ENCODE results near the gene ARHGEF7. TPM values are rescaled to one million over a fixed set of nuclear protein-coding genes. Genes with fewer than 3 reads are reported as not detected.

Gene ARHGEF7
- total RNA-seq, 1 donor from 2014 or later, result 270 TPM

DNA sequence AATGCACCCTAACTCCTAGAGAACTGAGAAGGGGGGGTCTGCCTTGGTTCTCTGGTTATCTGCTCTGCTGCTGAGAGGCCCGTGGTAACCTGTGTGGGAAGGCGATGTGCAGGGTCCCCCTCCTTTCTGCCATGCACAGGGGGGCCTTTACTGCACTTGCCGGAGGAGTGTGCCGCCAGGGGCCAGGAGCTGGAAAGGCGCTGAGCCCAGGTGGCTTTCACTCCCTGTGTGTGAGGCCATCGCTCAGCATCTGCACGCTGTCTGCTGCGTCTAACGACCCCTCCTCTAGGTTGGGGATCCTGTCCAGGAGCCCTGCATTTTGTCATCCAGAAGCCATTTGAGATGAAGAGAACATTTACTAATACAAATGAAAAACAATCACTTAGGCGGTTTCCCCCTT is 168.3 kb downstream of the ARHGEF7 start:
- Mint-ChIP-seq H3K9me3 (ENCODE audit: unreplicated experiment) (no peaks in the 10 kb centered on the region), H3K27me3 (ENCODE audit: unreplicated experiment) (peaks cover 13% of the 10 kb centered on the region), H3K27ac (ENCODE audit: unreplicated experiment) (no peak overlapping the region), H3K4me3 (ENCODE audit: unreplicated experiment) (no peak overlapping the region), H3K4me1 (ENCODE audit: unreplicated experiment) (peaks cover 4% of the 10 kb centered on the region), H3K36me3 (ENCODE audit: low read depth, unreplicated experiment) (peaks cover 56% of the 10 kb centered on the region)
- no peak for DNase-seq (ENCODE audit: low spot score)
- no peak for TF ChIP-seq CTCF (IDR thresholded peaks at IDR 0.05; ENCODE audit: unreplicated experiment)

DNA sequence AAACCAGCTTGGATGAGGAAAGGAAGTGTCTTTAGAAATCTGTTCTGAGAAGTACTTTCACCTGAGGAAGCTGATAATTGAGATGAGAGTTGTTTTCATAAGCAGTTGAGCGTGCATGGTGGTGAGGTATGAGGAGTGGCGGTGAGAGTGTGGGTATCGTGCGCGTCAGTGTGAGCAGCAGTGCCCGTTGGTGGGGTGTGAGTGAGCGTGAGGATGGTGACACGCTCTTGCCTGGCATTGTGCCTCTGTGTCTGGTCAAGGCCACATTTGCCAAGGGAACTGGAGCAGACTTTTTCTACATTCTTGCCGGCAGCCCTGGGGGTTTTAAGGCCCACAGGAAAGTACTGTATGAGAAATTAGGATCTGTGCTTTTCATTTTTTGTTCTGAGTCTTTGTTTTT is 168.9 kb downstream of the ARHGEF7 start:
- peaks cover 13% of the 10 kb centered on the region for H3K27me3 Mint-ChIP-seq (ENCODE audit: unreplicated experiment)
- no peak for DNase-seq (ENCODE audit: low spot score)
- peaks cover 56% of the 10 kb centered on the region for H3K36me3 Mint-ChIP-seq (ENCODE audit: low read depth, unreplicated experiment)
- TF ChIP-seq CTCF (IDR thresholded peaks at IDR 0.05; ENCODE audit: unreplicated experiment), result no peak
- H3K27ac Mint-ChIP-seq (ENCODE audit: unreplicated experiment), result peak overlapping the region; percentile 13
- no peaks in the 10 kb centered on the region for H3K9me3 Mint-ChIP-seq (ENCODE audit: unreplicated experiment)
- H3K4me1 Mint-ChIP-seq (ENCODE audit: unreplicated experiment), result peaks cover 4% of the 10 kb centered on the region
- H3K4me3 Mint-ChIP-seq (ENCODE audit: unreplicated experiment), result peak overlapping the region; percentile 22

DNA sequence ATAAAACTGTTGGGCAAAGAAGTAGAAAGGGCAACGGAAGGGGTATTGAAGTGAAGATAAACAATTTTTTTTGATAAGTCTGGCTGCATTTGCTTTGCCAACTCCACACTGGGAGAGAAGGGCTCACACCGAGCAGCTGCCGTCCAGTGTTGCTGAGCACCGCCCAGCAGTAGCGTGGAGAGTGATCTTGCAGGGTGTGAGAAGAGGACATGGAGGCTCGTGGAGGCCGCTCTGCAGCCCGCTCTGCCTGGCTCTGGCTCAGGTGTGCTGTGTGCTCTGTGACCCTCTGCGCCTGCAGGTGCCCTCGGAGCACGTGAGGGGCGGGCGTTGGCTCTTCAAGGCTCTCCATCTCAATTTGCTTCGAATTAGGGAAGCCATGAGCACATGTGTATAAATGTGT is 169.5 kb downstream of the ARHGEF7 start:
- H3K36me3 Mint-ChIP-seq (ENCODE audit: low read depth, unreplicated experiment), result peaks cover 59% of the 10 kb centered on the region
- H3K27me3 Mint-ChIP-seq (ENCODE audit: unreplicated experiment), result peaks cover 13% of the 10 kb centered on the region
- no peak for DNase-seq (ENCODE audit: low spot score)
- H3K27ac Mint-ChIP-seq (ENCODE audit: unreplicated experiment), result no peak overlapping the region
- no peaks in the 10 kb centered on the region for H3K9me3 Mint-ChIP-seq (ENCODE audit: unreplicated experiment)
- peak overlapping the region; percentile 17 for H3K4me3 Mint-ChIP-seq (ENCODE audit: unreplicated experiment)
- peaks cover 4% of the 10 kb centered on the region for H3K4me1 Mint-ChIP-seq (ENCODE audit: unreplicated experiment)
- no peak for TF ChIP-seq CTCF (IDR thresholded peaks at IDR 0.05; ENCODE audit: unreplicated experiment)

- H3K36me3 Mint-ChIP-seq (ENCODE audit: low read depth, unreplicated experiment), result peaks cover 57% of the 10 kb centered on the region
- H3K9me3 Mint-ChIP-seq (ENCODE audit: unreplicated experiment), result no peaks in the 10 kb centered on the region
- no peak overlapping the region for H3K27ac Mint-ChIP-seq (ENCODE audit: unreplicated experiment)
- peaks cover 4% of the 10 kb centered on the region for H3K4me1 Mint-ChIP-seq (ENCODE audit: unreplicated experiment)
- peaks cover 13% of the 10 kb centered on the region for H3K27me3 Mint-ChIP-seq (ENCODE audit: unreplicated experiment)
- no peak overlapping the region for H3K4me3 Mint-ChIP-seq (ENCODE audit: unreplicated experiment)
- no peak for DNase-seq (ENCODE audit: low spot score)
- TF ChIP-seq CTCF (IDR thresholded peaks at IDR 0.05; ENCODE audit: unreplicated experiment), result no peak
Measured at GRCh38 chr13:111286162-111286561, 171.1 kb downstream of the ARHGEF7 start.

DNA sequence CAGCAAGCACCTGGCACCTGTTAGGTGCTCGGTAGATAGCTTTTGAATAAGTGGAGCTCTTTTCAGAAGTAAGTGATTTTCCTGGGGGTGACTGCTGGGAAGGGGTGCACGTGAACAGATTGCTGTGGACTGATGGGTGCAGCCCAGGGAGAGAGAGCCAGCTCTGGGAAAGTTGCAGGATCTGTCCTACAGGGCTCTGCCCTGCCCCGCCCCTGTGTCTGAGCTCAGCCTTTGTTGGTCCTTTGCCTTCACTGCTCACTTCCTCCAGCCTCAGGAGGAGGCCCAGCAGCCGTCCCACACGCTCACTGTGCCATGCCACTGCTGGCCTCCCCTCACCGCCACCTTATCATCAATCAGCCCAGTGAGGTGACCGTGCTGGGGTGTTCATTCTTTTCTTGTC is 171.6 kb downstream of the ARHGEF7 start:
- no peaks in the 10 kb centered on the region for H3K4me1 Mint-ChIP-seq (ENCODE audit: unreplicated experiment)
- TF ChIP-seq CTCF (IDR thresholded peaks at IDR 0.05; ENCODE audit: unreplicated experiment), result no peak
- no peak overlapping the region for H3K4me3 Mint-ChIP-seq (ENCODE audit: unreplicated experiment)
- H3K36me3 Mint-ChIP-seq (ENCODE audit: low read depth, unreplicated experiment), result peaks cover 52% of the 10 kb centered on the region
- no peak for DNase-seq (ENCODE audit: low spot score)
- no peaks in the 10 kb centered on the region for H3K9me3 Mint-ChIP-seq (ENCODE audit: unreplicated experiment)
- peaks cover 13% of the 10 kb centered on the region for H3K27me3 Mint-ChIP-seq (ENCODE audit: unreplicated experiment)
- no peak overlapping the region for H3K27ac Mint-ChIP-seq (ENCODE audit: unreplicated experiment)

All from endothelial cell (in vitro differentiated cells).